Liver (tissue), 9 donors: ENCODE measurements around the gene SPATA31D4. TPM values are rescaled to one million over a fixed set of nuclear protein-coding genes. Genes with fewer than 3 reads are reported as not detected.
"Not testable (repeated sequence)": the region's sequence is repeated elsewhere in the genome, so short reads cannot be mapped to it uniquely, and the experiment has no call there.

Experiments used
- DNase-seq: peaks from one replicate; pipeline ENCODE4 v3.0.0-alpha.2; 2017; ENCODE audit warnings: low spot score
- H3K27ac ChIP-seq, 2 donors: one replicate each; pipeline ENCODE4 v1.7.0; 2013; ENCODE audit warnings: inconsistent platforms in 2 of 2, low read length in 2 of 2, control low read depth in 1 of 2, low read depth in 1 of 2, mild to moderate bottlenecking in 1 of 2
- H3K27me3 ChIP-seq, 4 donors: one replicate each; pipeline versions ENCODE4 v1.6.1 to v1.7.0; 2013; ENCODE audit warnings: low read length in 3 of 4, inconsistent platforms in 1 of 4, mild to moderate bottlenecking in 1 of 4, moderate library complexity in 1 of 4; ENCODE audit not compliant: control insufficient read depth in 4 of 4, insufficient read depth in 4 of 4
- H3K36me3 ChIP-seq, 4 donors: one replicate each; pipeline versions ENCODE4 v1.6.1 to v1.7.0; 2013; ENCODE audit warnings: low read length in 3 of 4, mild to moderate bottlenecking in 3 of 4, low read depth in 1 of 4, moderate library complexity in 1 of 4; ENCODE audit not compliant: control insufficient read depth in 4 of 4, insufficient read depth in 3 of 4
- H3K4me1 ChIP-seq, 4 donors: one replicate each; pipeline versions ENCODE4 v1.6.1 to v1.7.0; 2013; ENCODE audit warnings: low read length in 3 of 4, mild to moderate bottlenecking in 3 of 4, moderate library complexity in 1 of 4; ENCODE audit not compliant: control insufficient read depth in 4 of 4, insufficient read depth in 4 of 4
- H3K4me3 ChIP-seq, 3 donors: one replicate each; pipeline versions ENCODE4 v1.6.1 to v1.7.0; 2013; ENCODE audit warnings: low read length in 3 of 3, control low read depth in 1 of 3, low read depth in 1 of 3, mild to moderate bottlenecking in 1 of 3
- H3K9ac ChIP-seq, 2 donors: one replicate each; pipeline ENCODE4 v1.7.0; 2013; ENCODE audit warnings: low read length in 2 of 2, mild to moderate bottlenecking in 2 of 2, moderate library complexity in 2 of 2, control low read depth in 1 of 2, low read depth in 1 of 2
- H3K9me3 ChIP-seq, 4 donors: one replicate each; pipeline versions ENCODE4 v1.6.1 to v1.7.0; 2013; ENCODE audit warnings: low read length in 3 of 4; ENCODE audit not compliant: control insufficient read depth in 4 of 4
- EGR1 ChIP-seq, 2 donors: IDR thresholded peaks; 2 replicates each; pipeline ENCODE4 v1.6.1; 2016 to 2018; ENCODE audit warnings: antibody characterized with exemption in 2 of 2, low read depth in 2 of 2
- FOXA1 ChIP-seq: IDR thresholded peaks from 2 replicates; pipeline ENCODE4 v1.6.1; 2016; ENCODE audit warnings: antibody characterized with exemption
- FOXA2 ChIP-seq: IDR thresholded peaks from 2 replicates; pipeline ENCODE4 v1.6.1; 2016; ENCODE audit warnings: antibody characterized with exemption
- GABPA ChIP-seq, 2 donors: IDR thresholded peaks in 1 of 2; conservative IDR thresholded peaks in 1 of 2; 2 replicates each; pipeline ENCODE4 v1.6.1; 2016; ENCODE audit warnings: antibody characterized with exemption in 2 of 2, mild to moderate bottlenecking in 1 of 2, moderate library complexity in 1 of 2
- HNF4A ChIP-seq, 2 donors: conservative IDR thresholded peaks; 2 replicates each; pipeline ENCODE4 v1.6.1; 2016; ENCODE audit warnings: antibody characterized with exemption in 2 of 2, mild to moderate bottlenecking in 2 of 2
- HNF4G ChIP-seq: IDR thresholded peaks from 2 replicates; pipeline ENCODE4 v1.6.1; 2016; ENCODE audit warnings: antibody characterized with exemption
- JUND ChIP-seq, 2 donors: IDR thresholded peaks; 2 replicates each; pipeline ENCODE4 v1.6.1; 2016; ENCODE audit warnings: antibody characterized with exemption in 2 of 2
- NR2F2 ChIP-seq: IDR thresholded peaks from 2 replicates; pipeline ENCODE4 v1.6.1; 2016; ENCODE audit warnings: antibody characterized with exemption
- RAD21 ChIP-seq, 2 donors: IDR thresholded peaks; 2 replicates each; pipeline ENCODE4 v1.6.1; 2016; ENCODE audit warnings: antibody characterized with exemption in 2 of 2, mild to moderate bottlenecking in 2 of 2
- RXRA ChIP-seq, 2 donors: IDR thresholded peaks; 2 replicates each; pipeline ENCODE4 v1.6.1; 2017 to 2018; ENCODE audit warnings: antibody characterized with exemption in 2 of 2, mild to moderate bottlenecking in 1 of 2
- SP1 ChIP-seq: IDR thresholded peaks from 2 replicates; pipeline ENCODE4 v1.6.1; 2018; ENCODE audit warnings: antibody characterized with exemption, mild to moderate bottlenecking
- TAF1 ChIP-seq: conservative IDR thresholded peaks from 2 replicates; pipeline ENCODE4 v1.6.1; 2016; ENCODE audit warnings: antibody characterized with exemption, mild to moderate bottlenecking
- YY1 ChIP-seq: IDR thresholded peaks from 2 replicates; pipeline ENCODE4 v1.6.1; 2016; ENCODE audit warnings: antibody characterized with exemption, mild to moderate bottlenecking
- WGBS: extraction: QIAGEN DNeasy Blood & Tissue Kit; methylation state at CpG from one replicate; pipeline ENCODE4 v1.1.7; 2013; 5-methylcytosine and 5-hydroxymethylcytosine counted together
- polyA plus RNA-seq, 2 donors: library from polyadenylated mRNA; stranded (reverse) in 1 of 2; unstranded in 1 of 2; fragments of 200-250 nt in 1 of 2; fragments of >200 nt in 1 of 2; fragmentation: Nextera tagmentation in 1 of 2; extraction: Ambion mirVana in 1 of 2; gene quantifications; one replicate each; pipeline versions ENCODE4 v1.2.1 to v1.2.3, GENCODE V29; 2013 to 2015
- total RNA-seq, 2 donors: library from RNA; depleted of rRNA; stranded (reverse); fragments of >200 nt; gene quantifications; one replicate each; pipeline ENCODE4 v1.2.3, GENCODE V29; 2014
- TF ChIP-seq, protein P1 (sequence below): IDR thresholded peaks from 2 replicates; pipeline ENCODE4 v1.6.1; 2016; ENCODE audit warnings: antibody characterized with exemption
- TF ChIP-seq, protein P2 (sequence below): IDR thresholded peaks from 2 replicates; pipeline ENCODE4 v1.6.1; 2016; ENCODE audit warnings: antibody characterized with exemption
- TF ChIP-seq, protein P3 (sequence below): fragments of 150-350 bp; IDR thresholded peaks from 2 replicates; pipeline ENCODE4 v1.5.1; 2017; ENCODE audit warnings: improper control_type of control experiment, low read depth, low read length; ENCODE audit not compliant: missing input control
- TF ChIP-seq, protein P4 (sequence below): IDR thresholded peaks from 2 replicates; pipeline ENCODE4 v1.6.1; 2016; ENCODE audit warnings: antibody characterized with exemption, mild to moderate bottlenecking
- TF ChIP-seq, protein P5 (sequence below): IDR thresholded peaks from 2 replicates; pipeline ENCODE4 v1.6.1; 2016; ENCODE audit warnings: antibody characterized with exemption
- donor health status: healthy.
- donor health status: healthy.
- donor health status: healthy.
- donor health status: healthy.
- donor health status: healthy.

Gene SPATA31D4
- total and polyA plus RNA-seq, 4 donors, result not detected

GRCh38 chr9:81912135-81912534 lies 16.1 kb upstream of the SPATA31D4 start:
- WGBS, result 47% methylated on average over 6 of the region's 6 CpGs
- Histone ChIP-seq H3K4me1 (peaks cover 0 to 12% (median 5%) of the 10 kb centered on the region in 4 donors), H3K9me3 (no peaks in the 10 kb centered on the region), H3K36me3 (no peaks in the 10 kb centered on the region), H3K27me3 (no peaks in the 10 kb centered on the region), H3K4me3 (no peak overlapping the region), H3K27ac (no peak overlapping the region), H3K9ac (no peak overlapping the region)
- no peak for DNase-seq
- TF ChIP-seq RXRA (IDR thresholded peaks at IDR 0.05) (peak in 1 of 2 donors; percentile 9), SP1 (peak; percentile 44), RAD21 (IDR thresholded peaks at IDR 0.05) (no peak), JUND (IDR thresholded peaks at IDR 0.05) (no peak), EGR1 (IDR thresholded peaks at IDR 0.05; ENCODE audit: low read depth in 2 of 2) (no peak), GABPA (IDR thresholded peaks at IDR 0.05 in 1 of 2, conservative IDR thresholded peaks at IDR 0.05 in 1 of 2) (no peak), HNF4A (conservative IDR thresholded peaks at IDR 0.05) (peak; percentile 59 to 78)
- TF ChIP-seq, protein P1, sequence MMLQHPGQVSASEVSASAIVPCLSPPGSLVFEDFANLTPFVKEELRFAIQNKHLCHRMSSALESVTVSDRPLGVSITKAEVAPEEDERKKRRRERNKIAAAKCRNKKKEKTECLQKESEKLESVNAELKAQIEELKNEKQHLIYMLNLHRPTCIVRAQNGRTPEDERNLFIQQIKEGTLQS, result no peak

DNA sequence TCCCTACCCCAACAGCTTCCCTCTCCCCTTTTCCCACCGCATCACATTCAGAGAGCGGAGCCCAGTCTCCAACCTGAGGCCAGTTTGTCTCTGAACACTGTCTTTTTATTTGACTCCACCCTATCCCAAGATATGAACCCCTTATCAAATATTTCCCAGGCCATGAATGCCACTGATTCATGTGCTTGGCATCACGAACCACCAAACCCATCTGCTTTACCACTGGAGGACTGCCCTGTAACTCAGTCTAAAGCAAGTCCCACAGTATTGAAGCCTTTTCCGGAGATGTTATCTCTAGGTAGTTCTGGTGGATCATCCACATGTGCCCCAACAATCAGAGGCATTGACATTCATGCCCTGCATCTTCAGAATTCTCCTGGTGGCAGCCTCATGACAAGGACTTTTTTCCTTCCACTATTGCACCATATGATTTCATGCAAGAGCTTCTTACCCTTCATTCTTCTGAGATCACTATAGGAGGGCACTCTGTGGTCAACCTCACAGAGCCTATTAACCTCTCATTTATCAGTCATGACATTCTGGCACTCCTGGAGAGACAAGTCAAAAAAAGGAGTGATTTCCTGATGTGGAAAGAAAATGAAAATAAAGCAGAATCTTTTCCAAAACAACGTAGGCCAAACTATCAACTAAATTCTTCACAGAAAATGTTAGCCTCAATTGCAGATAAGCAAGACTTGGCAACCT lies 12.3 kb upstream of the SPATA31D4 start:
- no peak for DNase-seq
- WGBS, result 94% methylated on average over 5 of the region's 5 CpGs
- TF ChIP-seq SP1 (no peak), RAD21 (IDR thresholded peaks at IDR 0.05) (no peak), TAF1 (no peak), JUND (IDR thresholded peaks at IDR 0.05) (no peak), GABPA (IDR thresholded peaks at IDR 0.05 in 1 of 2, conservative IDR thresholded peaks at IDR 0.05 in 1 of 2) (no peak), FOXA1 (no peak), RXRA (IDR thresholded peaks at IDR 0.05) (no peak), YY1 (no peak), HNF4A (conservative IDR thresholded peaks at IDR 0.05) (no peak), EGR1 (IDR thresholded peaks at IDR 0.05; ENCODE audit: low read depth in 2 of 2) (no peak), FOXA2 (no peak), HNF4G (no peak), NR2F2 (no peak)
- TF ChIP-seq, protein P2, sequence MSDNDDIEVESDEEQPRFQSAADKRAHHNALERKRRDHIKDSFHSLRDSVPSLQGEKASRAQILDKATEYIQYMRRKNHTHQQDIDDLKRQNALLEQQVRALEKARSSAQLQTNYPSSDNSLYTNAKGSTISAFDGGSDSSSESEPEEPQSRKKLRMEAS, result no peak
- TF ChIP-seq, protein P1, result no peak
- TF ChIP-seq, protein P3, sequence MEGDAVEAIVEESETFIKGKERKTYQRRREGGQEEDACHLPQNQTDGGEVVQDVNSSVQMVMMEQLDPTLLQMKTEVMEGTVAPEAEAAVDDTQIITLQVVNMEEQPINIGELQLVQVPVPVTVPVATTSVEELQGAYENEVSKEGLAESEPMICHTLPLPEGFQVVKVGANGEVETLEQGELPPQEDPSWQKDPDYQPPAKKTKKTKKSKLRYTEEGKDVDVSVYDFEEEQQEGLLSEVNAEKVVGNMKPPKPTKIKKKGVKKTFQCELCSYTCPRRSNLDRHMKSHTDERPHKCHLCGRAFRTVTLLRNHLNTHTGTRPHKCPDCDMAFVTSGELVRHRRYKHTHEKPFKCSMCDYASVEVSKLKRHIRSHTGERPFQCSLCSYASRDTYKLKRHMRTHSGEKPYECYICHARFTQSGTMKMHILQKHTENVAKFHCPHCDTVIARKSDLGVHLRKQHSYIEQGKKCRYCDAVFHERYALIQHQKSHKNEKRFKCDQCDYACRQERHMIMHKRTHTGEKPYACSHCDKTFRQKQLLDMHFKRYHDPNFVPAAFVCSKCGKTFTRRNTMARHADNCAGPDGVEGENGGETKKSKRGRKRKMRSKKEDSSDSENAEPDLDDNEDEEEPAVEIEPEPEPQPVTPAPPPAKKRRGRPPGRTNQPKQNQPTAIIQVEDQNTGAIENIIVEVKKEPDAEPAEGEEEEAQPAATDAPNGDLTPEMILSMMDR, result no peak
- TF ChIP-seq, protein P4, sequence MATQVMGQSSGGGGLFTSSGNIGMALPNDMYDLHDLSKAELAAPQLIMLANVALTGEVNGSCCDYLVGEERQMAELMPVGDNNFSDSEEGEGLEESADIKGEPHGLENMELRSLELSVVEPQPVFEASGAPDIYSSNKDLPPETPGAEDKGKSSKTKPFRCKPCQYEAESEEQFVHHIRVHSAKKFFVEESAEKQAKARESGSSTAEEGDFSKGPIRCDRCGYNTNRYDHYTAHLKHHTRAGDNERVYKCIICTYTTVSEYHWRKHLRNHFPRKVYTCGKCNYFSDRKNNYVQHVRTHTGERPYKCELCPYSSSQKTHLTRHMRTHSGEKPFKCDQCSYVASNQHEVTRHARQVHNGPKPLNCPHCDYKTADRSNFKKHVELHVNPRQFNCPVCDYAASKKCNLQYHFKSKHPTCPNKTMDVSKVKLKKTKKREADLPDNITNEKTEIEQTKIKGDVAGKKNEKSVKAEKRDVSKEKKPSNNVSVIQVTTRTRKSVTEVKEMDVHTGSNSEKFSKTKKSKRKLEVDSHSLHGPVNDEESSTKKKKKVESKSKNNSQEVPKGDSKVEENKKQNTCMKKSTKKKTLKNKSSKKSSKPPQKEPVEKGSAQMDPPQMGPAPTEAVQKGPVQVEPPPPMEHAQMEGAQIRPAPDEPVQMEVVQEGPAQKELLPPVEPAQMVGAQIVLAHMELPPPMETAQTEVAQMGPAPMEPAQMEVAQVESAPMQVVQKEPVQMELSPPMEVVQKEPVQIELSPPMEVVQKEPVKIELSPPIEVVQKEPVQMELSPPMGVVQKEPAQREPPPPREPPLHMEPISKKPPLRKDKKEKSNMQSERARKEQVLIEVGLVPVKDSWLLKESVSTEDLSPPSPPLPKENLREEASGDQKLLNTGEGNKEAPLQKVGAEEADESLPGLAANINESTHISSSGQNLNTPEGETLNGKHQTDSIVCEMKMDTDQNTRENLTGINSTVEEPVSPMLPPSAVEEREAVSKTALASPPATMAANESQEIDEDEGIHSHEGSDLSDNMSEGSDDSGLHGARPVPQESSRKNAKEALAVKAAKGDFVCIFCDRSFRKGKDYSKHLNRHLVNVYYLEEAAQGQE, result no peak
- TF ChIP-seq, protein P5, sequence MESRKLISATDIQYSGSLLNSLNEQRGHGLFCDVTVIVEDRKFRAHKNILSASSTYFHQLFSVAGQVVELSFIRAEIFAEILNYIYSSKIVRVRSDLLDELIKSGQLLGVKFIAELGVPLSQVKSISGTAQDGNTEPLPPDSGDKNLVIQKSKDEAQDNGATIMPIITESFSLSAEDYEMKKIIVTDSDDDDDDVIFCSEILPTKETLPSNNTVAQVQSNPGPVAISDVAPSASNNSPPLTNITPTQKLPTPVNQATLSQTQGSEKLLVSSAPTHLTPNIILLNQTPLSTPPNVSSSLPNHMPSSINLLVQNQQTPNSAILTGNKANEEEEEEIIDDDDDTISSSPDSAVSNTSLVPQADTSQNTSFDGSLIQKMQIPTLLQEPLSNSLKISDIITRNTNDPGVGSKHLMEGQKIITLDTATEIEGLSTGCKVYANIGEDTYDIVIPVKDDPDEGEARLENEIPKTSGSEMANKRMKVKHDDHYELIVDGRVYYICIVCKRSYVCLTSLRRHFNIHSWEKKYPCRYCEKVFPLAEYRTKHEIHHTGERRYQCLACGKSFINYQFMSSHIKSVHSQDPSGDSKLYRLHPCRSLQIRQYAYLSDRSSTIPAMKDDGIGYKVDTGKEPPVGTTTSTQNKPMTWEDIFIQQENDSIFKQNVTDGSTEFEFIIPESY, result no peak

GRCh38 chr9:81918507-81918906 lies 9.7 kb upstream of the SPATA31D4 start:
- not testable (repeated sequence) for H3K36me3 ChIP-seq, H3K9ac ChIP-seq, H3K27ac ChIP-seq, H3K4me3 ChIP-seq, DNase-seq, H3K9me3 ChIP-seq, H3K27me3 ChIP-seq, H3K4me1 ChIP-seq
- WGBS, result 61% methylated on average over 1 of the region's 3 CpGs

More for the DNA sequence above, 12.3 kb upstream of the SPATA31D4 start:
- no peak overlapping the region for H3K9ac ChIP-seq
- H3K4me3 ChIP-seq, result no peak overlapping the region
- no peaks in the 10 kb centered on the region for H3K27me3 ChIP-seq
- no peaks in the 10 kb centered on the region for H3K9me3 ChIP-seq
- no peaks in the 10 kb centered on the region for H3K36me3 ChIP-seq
- H3K27ac ChIP-seq, result no peak overlapping the region
- H3K4me1 ChIP-seq, result peaks cover 0 to 12% (median 5%) of the 10 kb centered on the region in 4 donors
